GM12878 (cell line): ENCODE results near the gene ZNF554. TPM values are rescaled to one million over a fixed set of nuclear protein-coding genes. Genes with fewer than 3 reads are reported as not detected.

Experiments used
- NBN ChIP-seq: fragments of 450-650 bp; IDR thresholded peaks from 2 replicates; pipeline ENCODE4 v1.6.1; 2016
- polyA plus RNA-seq, 11 experiments: library from polyadenylated mRNA; depleted of rRNA in 4 of 11; unstranded in 6 of 11; stranded (reverse) in 5 of 11; fragments of >200 nt; fragmentation: Nextera tagmentation in 4 of 11; fragmentation: Illumina TruSeq in 1 of 11; extraction: Ambion mirVana in 4 of 11; extraction: Trizol in 1 of 11; gene quantifications; 1 replicate in 1 of 11; 2 replicates in 10 of 11; pipeline versions ENCODE4 v1.2.1 to v1.2.3, GENCODE V29; 2011 to 2016; ENCODE audit warnings: inconsistent platforms in 2 of 11, missing spikeins in 2 of 11, low read depth in 1 of 11
- total RNA-seq, 4 experiments: library from RNA; depleted of rRNA in 3 of 4; stranded (reverse); fragments of >200 nt in 3 of 4; fragmentation: Illumina TruSeq in 1 of 4; extraction: Trizol in 1 of 4; gene quantifications; 2 replicates each; pipeline versions ENCODE4 v1.2.1 to v1.2.3, GENCODE V29; 2013 to 2021
- TF ChIP-seq, protein P1 (sequence below): fragments of 450-650 bp; IDR thresholded peaks from 2 replicates; pipeline ENCODE4 v1.6.1; 2017; ENCODE audit warnings: antibody characterized with exemption, mild to moderate bottlenecking, moderate library complexity
- TF ChIP-seq, protein P2 (sequence below): fragments of 450-650 bp; conservative IDR thresholded peaks from 2 replicates; pipeline ENCODE4 v1.6.1; 2017; ENCODE audit warnings: mild to moderate bottlenecking, moderate library complexity
- TF ChIP-seq, protein P3 (sequence below): fragments of 150-350 bp; IDR thresholded peaks from 2 replicates; pipeline ENCODE4 v1.6.1; 2014; ENCODE audit warnings: mild to moderate bottlenecking, low read depth, low read length

ZNF554 gene
- total and polyA plus RNA-seq, 10 of the 15 experiments (the other 5 are each of a cell fraction or from before 2014, with no cell fraction given), result 0.19 to 2.1 (median 1.4) TPM

DNA sequence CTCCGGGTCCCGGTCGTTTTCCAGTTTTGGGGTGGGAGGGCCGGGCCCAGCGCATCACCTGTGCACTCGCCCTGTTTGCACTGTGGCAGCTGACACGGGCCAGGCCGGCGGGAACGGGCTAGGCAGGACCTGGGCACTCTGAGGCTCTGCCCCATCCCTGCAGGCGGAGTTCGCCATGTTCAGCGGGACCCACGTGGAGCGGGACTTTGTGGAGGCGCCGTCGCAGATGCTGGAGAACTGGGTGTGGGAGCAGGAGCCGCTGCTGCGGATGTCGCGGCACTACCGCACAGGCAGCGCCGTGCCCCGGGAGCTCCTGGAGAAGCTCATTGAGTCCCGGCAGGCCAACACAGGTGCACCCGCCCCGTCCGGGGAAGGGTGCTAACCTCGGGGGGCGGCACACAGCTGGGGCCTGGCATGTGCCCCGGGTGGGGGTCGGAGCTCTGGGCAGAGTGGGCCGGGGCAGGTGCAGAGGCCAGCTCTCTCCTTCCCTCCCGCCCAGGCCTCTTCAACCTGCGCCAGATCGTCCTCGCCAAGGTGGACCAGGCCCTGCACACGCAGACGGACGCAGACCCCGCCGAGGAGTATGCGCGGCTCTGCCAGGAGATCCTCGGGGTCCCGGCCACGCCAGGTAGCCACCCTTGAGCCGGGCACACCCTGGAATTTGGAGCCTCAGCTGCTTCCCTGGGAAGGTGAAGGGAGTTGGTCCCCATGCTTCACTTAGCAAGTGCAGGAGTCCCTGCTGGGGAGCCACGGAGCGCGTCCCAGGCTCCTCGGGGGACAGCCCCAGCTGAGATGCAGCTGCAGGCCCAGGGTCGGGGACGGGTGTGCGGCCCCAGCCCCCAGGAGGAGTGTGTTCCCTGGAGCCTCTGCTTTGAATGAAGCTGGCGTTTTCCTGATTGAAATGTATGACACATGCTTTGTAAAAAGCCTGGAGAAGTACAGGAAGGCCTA lies 9.3 kb upstream of the ZNF554 start (continued):
- TF ChIP-seq, protein P1, sequence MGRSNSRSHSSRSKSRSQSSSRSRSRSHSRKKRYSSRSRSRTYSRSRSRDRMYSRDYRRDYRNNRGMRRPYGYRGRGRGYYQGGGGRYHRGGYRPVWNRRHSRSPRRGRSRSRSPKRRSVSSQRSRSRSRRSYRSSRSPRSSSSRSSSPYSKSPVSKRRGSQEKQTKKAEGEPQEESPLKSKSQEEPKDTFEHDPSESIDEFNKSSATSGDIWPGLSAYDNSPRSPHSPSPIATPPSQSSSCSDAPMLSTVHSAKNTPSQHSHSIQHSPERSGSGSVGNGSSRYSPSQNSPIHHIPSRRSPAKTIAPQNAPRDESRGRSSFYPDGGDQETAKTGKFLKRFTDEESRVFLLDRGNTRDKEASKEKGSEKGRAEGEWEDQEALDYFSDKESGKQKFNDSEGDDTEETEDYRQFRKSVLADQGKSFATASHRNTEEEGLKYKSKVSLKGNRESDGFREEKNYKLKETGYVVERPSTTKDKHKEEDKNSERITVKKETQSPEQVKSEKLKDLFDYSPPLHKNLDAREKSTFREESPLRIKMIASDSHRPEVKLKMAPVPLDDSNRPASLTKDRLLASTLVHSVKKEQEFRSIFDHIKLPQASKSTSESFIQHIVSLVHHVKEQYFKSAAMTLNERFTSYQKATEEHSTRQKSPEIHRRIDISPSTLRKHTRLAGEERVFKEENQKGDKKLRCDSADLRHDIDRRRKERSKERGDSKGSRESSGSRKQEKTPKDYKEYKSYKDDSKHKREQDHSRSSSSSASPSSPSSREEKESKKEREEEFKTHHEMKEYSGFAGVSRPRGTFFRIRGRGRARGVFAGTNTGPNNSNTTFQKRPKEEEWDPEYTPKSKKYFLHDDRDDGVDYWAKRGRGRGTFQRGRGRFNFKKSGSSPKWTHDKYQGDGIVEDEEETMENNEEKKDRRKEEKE, result no peak
- TF ChIP-seq NBN, result no peak
- TF ChIP-seq, protein P2, sequence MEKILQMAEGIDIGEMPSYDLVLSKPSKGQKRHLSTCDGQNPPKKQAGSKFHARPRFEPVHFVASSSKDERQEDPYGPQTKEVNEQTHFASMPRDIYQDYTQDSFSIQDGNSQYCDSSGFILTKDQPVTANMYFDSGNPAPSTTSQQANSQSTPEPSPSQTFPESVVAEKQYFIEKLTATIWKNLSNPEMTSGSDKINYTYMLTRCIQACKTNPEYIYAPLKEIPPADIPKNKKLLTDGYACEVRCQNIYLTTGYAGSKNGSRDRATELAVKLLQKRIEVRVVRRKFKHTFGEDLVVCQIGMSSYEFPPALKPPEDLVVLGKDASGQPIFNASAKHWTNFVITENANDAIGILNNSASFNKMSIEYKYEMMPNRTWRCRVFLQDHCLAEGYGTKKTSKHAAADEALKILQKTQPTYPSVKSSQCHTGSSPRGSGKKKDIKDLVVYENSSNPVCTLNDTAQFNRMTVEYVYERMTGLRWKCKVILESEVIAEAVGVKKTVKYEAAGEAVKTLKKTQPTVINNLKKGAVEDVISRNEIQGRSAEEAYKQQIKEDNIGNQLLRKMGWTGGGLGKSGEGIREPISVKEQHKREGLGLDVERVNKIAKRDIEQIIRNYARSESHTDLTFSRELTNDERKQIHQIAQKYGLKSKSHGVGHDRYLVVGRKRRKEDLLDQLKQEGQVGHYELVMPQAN, result no peak
- TF ChIP-seq, protein P3, sequence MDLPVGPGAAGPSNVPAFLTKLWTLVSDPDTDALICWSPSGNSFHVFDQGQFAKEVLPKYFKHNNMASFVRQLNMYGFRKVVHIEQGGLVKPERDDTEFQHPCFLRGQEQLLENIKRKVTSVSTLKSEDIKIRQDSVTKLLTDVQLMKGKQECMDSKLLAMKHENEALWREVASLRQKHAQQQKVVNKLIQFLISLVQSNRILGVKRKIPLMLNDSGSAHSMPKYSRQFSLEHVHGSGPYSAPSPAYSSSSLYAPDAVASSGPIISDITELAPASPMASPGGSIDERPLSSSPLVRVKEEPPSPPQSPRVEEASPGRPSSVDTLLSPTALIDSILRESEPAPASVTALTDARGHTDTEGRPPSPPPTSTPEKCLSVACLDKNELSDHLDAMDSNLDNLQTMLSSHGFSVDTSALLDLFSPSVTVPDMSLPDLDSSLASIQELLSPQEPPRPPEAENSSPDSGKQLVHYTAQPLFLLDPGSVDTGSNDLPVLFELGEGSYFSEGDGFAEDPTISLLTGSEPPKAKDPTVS, result no peak
